Ascending aorta (tissue), 2 donors: ENCODE data around the gene APOA1. TPM values are rescaled to one million over a fixed set of nuclear protein-coding genes. Genes with fewer than 3 reads are reported as not detected.

Experiments used
- DNase-seq, 2 donors: peaks; one replicate each; pipeline ENCODE4 v3.0.0-alpha.2; 2019; ENCODE audit warnings: low spot score in 2 of 2
- H3K27ac ChIP-seq, 2 donors: fragments of 200-600 bp; sonication (generic); one replicate each; pipeline ENCODE4 v1.5.1; 2016 to 2017; ENCODE audit warnings: mild to moderate bottlenecking in 1 of 2
- H3K27me3 ChIP-seq: fragments of 200-600 bp; sonication (generic); one replicate; pipeline ENCODE4 v1.5.1; 2017
- H3K36me3 ChIP-seq, 2 donors: fragments of 200-600 bp; sonication (generic); one replicate each; pipeline ENCODE4 v1.5.1; 2016
- H3K4me1 ChIP-seq, 2 donors: fragments of 200-600 bp; sonication (generic); one replicate each; pipeline ENCODE4 v1.5.1; 2016 to 2017; ENCODE audit warnings: mild to moderate bottlenecking in 1 of 2
- H3K4me3 ChIP-seq, 2 donors: fragments of 200-600 bp; sonication (generic); one replicate each; pipeline ENCODE4 v1.5.1; 2016 to 2017; ENCODE audit warnings: mild to moderate bottlenecking in 1 of 2
- H3K9me3 ChIP-seq, 2 donors: fragments of 200-600 bp; sonication (generic); one replicate each; pipeline ENCODE4 v1.5.1; 2016
- intact Hi-C: fragments of 100-400 bp; cut with DNase I; formaldehyde crosslinking; loops from one replicate; pipeline ENCODE4 v1.15.1; 2023
- total RNA-seq: library from RNA; depleted of rRNA; stranded (reverse); fragments of >200 nt; gene quantifications from one replicate; pipeline ENCODE4 v1.1.0, GENCODE V29; 2016
- TF ChIP-seq, protein P1 (sequence below), 3 experiments: fragments of 200-600 bp in 2 of 3; fragments of 450-650 bp in 1 of 3; sonication (generic) in 2 of 3; IDR thresholded peaks; one replicate each; pipeline ENCODE4 v1.5.1; 2016 to 2019; ENCODE audit warnings: antibody characterized with exemption in 3 of 3, mild to moderate bottlenecking in 1 of 3, moderate library complexity in 1 of 3

APOA1 gene
- total RNA-seq, 1 donor from 2014 or later, result 80.3 TPM

DNA sequence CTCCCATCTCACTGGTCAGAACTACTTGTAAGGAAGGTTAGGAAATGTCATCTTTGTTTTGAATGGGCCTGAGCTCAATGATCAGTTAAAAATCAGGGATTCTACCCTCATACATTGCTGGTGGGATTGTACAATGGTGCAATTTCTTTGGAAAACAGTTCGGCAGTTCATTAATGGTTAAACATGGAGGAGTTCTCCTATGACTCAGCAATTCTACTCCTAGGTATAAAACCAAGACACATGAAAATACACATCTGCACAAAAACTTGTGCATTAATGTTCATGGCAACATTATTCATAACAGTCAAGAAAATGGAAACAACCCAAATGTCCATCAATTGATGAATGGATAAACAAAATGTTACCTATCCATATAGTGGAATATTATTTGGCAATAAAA is 40.9 kb downstream of the APOA1 start:
- H3K4me1 ChIP-seq, result peaks cover 0 to 1% of the 10 kb centered on the region in 2 donors
- TF ChIP-seq, protein P1, sequence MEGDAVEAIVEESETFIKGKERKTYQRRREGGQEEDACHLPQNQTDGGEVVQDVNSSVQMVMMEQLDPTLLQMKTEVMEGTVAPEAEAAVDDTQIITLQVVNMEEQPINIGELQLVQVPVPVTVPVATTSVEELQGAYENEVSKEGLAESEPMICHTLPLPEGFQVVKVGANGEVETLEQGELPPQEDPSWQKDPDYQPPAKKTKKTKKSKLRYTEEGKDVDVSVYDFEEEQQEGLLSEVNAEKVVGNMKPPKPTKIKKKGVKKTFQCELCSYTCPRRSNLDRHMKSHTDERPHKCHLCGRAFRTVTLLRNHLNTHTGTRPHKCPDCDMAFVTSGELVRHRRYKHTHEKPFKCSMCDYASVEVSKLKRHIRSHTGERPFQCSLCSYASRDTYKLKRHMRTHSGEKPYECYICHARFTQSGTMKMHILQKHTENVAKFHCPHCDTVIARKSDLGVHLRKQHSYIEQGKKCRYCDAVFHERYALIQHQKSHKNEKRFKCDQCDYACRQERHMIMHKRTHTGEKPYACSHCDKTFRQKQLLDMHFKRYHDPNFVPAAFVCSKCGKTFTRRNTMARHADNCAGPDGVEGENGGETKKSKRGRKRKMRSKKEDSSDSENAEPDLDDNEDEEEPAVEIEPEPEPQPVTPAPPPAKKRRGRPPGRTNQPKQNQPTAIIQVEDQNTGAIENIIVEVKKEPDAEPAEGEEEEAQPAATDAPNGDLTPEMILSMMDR (IDR thresholded peaks at IDR 0.05), result no peak
- intact Hi-C loops, result no loop called here

GRCh38 chr11:116794851-116795250 is 42.6 kb downstream of the APOA1 start:
- TF ChIP-seq, protein P1 (IDR thresholded peaks at IDR 0.05), result no peak
- H3K4me1 ChIP-seq, result peaks cover 0 to 2% of the 10 kb centered on the region in 2 donors
- no peak overlapping the region for H3K27ac ChIP-seq
- H3K9me3 ChIP-seq, result no peaks in the 10 kb centered on the region
- intact Hi-C loops, result no loop called here
- no peak overlapping the region for H3K4me3 ChIP-seq
- no peak for DNase-seq
- no peaks in the 10 kb centered on the region for H3K27me3 ChIP-seq
- no peaks in the 10 kb centered on the region for H3K36me3 ChIP-seq

More for the DNA sequence above, 40.9 kb downstream of the APOA1 start:
- no peak overlapping the region for H3K4me3 ChIP-seq
- no peak overlapping the region for H3K27ac ChIP-seq
- no peaks in the 10 kb centered on the region for H3K27me3 ChIP-seq
- no peaks in the 10 kb centered on the region for H3K36me3 ChIP-seq
- no peak for DNase-seq
- no peaks in the 10 kb centered on the region for H3K9me3 ChIP-seq

DNA sequence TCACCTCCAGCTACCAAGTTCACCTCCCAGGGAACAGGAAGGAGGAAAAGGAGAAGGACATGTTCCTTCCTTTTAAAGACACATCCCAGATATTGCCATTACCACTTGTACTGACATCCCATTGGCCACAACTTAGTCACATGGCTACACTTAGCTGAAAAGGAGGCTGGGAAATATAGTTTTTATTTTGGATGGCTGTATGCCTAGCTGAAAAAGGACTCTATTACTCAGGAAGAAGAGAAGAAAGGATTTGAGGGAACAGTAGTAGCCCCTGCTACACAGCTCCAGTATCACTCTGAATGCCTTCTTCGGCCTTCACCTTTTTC is 43.7 kb downstream of the APOA1 start:
- Histone ChIP-seq H3K27ac (no peak overlapping the region), H3K27me3 (no peaks in the 10 kb centered on the region), H3K4me1 (peaks cover 0 to 2% of the 10 kb centered on the region in 2 donors), H3K9me3 (no peaks in the 10 kb centered on the region), H3K36me3 (no peaks in the 10 kb centered on the region), H3K4me3 (no peak overlapping the region)
- no peak for DNase-seq
- intact Hi-C loops, result no loop called here
- TF ChIP-seq, protein P1 (IDR thresholded peaks at IDR 0.05), result no peak

DNA sequence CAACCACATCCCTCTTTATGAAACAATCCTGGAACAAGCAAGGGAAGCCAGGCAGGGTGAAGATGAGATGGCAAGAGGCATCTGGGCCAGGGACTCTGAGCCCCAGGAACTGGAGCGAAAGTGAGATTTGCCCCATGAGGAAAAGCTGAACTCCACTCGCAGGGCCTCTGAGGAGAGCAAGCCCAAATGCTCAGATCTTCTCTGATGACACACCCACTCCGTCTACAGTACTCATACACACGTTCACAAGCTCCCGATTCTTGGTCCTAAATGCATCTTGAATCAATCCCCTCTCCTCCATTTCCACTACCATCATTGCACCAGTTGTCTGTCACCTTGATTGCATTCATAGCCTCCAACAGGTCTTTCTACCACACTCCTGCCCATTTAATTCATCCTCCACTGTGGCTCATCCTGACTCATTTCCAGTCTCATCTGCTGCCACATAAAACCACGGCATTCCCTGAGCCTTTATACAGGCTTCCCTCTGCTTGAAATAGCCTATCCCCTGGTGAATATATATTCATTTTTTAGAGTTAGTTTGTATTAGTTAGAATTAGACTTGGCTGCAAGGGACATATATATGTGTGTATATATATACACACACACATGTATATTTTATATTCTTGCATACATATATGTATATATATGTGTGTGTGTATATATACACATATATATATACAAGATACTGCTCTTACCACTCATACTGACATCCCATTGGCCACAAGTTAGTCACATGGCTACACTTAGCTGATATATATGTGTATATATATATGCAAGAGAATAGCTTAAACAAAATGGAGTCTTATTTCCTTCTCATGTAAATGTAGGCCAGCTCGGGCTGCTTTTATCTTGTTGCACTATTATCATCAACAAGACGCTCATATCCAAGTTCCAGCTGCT is 44.3 kb downstream of the APOA1 start:
- H3K4me3 ChIP-seq, result no peak overlapping the region
- TF ChIP-seq, protein P1 (IDR thresholded peaks at IDR 0.05), result no peak
- no peaks in the 10 kb centered on the region for H3K36me3 ChIP-seq
- peaks cover 0 to 5% of the 10 kb centered on the region in 2 donors for H3K4me1 ChIP-seq
- intact Hi-C loops, result no loop called here
- no peaks in the 10 kb centered on the region for H3K27me3 ChIP-seq
- no peak overlapping the region for H3K27ac ChIP-seq
- no peak for DNase-seq
- H3K9me3 ChIP-seq, result no peaks in the 10 kb centered on the region

DNA sequence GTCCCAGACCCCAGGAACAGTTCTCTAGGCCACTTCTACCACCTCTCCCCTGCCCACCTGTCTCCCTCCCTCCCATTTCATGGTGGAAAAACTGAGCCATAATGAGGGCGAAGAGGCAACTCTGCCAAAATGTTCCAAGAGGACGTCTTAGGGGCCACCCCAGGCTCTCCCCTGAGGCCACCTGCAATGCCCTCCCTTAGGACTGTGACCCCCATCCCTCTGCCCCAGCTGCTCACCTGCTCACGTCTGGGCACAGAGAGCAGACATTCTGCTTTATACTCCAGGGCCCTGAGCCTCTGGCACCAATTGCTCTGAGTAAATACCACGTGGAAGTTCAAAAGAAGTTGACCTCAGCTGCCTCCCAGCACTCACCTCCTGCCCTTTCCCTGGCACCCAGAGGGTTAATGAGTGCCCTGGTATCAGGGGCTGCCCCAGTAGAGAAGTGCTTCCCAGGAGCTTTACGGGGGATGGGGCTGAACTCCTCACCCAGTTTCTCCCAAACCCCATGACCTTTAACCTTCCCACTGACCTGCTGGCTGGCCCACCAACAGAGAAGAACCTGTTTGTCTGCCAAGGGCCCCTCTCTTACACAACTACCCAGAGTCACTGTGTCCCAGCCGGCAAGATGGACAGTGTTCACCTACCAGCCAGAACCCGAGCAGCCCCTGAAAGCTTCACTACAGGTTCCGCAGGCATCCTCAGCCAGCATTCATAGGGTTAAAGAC is 45.1 kb downstream of the APOA1 start:
- intact Hi-C loops, result no loop called here
- Histone ChIP-seq H3K27ac (no peak overlapping the region), H3K9me3 (no peaks in the 10 kb centered on the region), H3K4me3 (no peak overlapping the region), H3K4me1 (peaks cover 0 to 5% of the 10 kb centered on the region in 2 donors), H3K27me3 (no peaks in the 10 kb centered on the region), H3K36me3 (no peaks in the 10 kb centered on the region)
- TF ChIP-seq, protein P1 (IDR thresholded peaks at IDR 0.05), result no peak
- DNase-seq, result no peak
